Islet of Langerhans (tissue), 1 donor: ENCODE measurements around the gene TAF1B.

Experiments
- FAIRE-seq: peaks from one replicate; lab custom pipeline; 2011; peaks lifted over from hg19 to GRCh38; lab: Jason Lieb, UNC

Gene TAF1B

GRCh38 chr2:9941996-9942390 lies 98.7 kb downstream of the TAF1B start:
- no peak for FAIRE-seq

- FAIRE-seq = no peak
These were observed 101.1 kb downstream of the TAF1B start for GRCh38 chr2:9944330-9944758.

GRCh38 chr2:9945596-9945995 lies 102.3 kb downstream of the TAF1B start:
- FAIRE-seq = no peak

- no peak for FAIRE-seq
These were observed 102.8 kb downstream of the TAF1B start for GRCh38 chr2:9946076-9946475.

- FAIRE-seq = no peak
These were observed 103.5 kb downstream of the TAF1B start for GRCh38 chr2:9946818-9947217.

GRCh38 chr2:9948721-9949120 lies 105.4 kb downstream of the TAF1B start:
- no peak for FAIRE-seq

GRCh38 chr2:9949239-9949991 lies 106.1 kb downstream of the TAF1B start:
- no peak for FAIRE-seq

GRCh38 chr2:9949992-9950520 lies 106.8 kb downstream of the TAF1B start:
- FAIRE-seq = no peak

- FAIRE-seq = no peak
These were observed 107.4 kb downstream of the TAF1B start for GRCh38 chr2:9950521-9951271.

- no peak for FAIRE-seq
These were observed 107.9 kb downstream of the TAF1B start for GRCh38 chr2:9951272-9951521.

- no peak for FAIRE-seq
These were observed 108.4 kb downstream of the TAF1B start, which contains the start of gene GRHL1 for GRCh38 chr2:9951522-9952285. TSS of gene GRHL1 (plus strand) at chr2:9951693. CDS start at chr2:9951834, 141 bp downstream.

- no peak for FAIRE-seq
These were observed 109.0 kb downstream of the TAF1B start for GRCh38 chr2:9952286-9952737.

GRCh38 chr2:9952856-9953503 lies 109.7 kb downstream of the TAF1B start:
- FAIRE-seq = no peak

GRCh38 chr2:9954136-9954535 lies 110.9 kb downstream of the TAF1B start:
- FAIRE-seq = no peak

- no peak for FAIRE-seq
These were observed 114.8 kb downstream of the TAF1B start for GRCh38 chr2:9958057-9958456.

- no peak for FAIRE-seq
These were observed 116.0 kb downstream of the TAF1B start for GRCh38 chr2:9959262-9959661.

- FAIRE-seq = no peak
These were observed 117.7 kb downstream of the TAF1B start for GRCh38 chr2:9961013-9961412.

- no peak for FAIRE-seq
These were observed 121.2 kb downstream of the TAF1B start for GRCh38 chr2:9964334-9964980.

GRCh38 chr2:9965119-9965822 lies 122.0 kb downstream of the TAF1B start:
- FAIRE-seq = no peak

- FAIRE-seq = no peak
These were observed 123.3 kb downstream of the TAF1B start for GRCh38 chr2:9966491-9967022.
